ENCODE results near the gene STOX2.

STOX2 gene

GRCh38 chr4:183905081-183905592 is at the start of gene STOX2:
STOX2 (plus strand) TSS chr4:183905307; CDS start chr4:183906791, 1,484 bp downstream.
- peak within 1 kb of the TSS; percentile 42 for H3K4me3 ChIP-seq (ENCODE audit: low read depth, low read length)
- TF ChIP-seq CTCF (IDR thresholded peaks at IDR 0.05; ENCODE audit: low read depth, low read length) = no peak
- in situ Hi-C loops (cut with HindIII; ENCODE audit: low sequenced_read_pairs) = no loop called here
- peak; percentile 40 for DNase-seq (ENCODE audit: low read depth, low spot score)

GRCh38 chr4:183855323-183856190 is 49.5 kb upstream of the STOX2 start:
- H3K4me3 ChIP-seq (ENCODE audit: low read depth, low read length) = no peak overlapping the region
- TF ChIP-seq CTCF (IDR thresholded peaks at IDR 0.05; ENCODE audit: low read depth, low read length) = no peak
- in situ Hi-C loops (cut with HindIII; ENCODE audit: low sequenced_read_pairs) = no loop called here
- DNase-seq (ENCODE audit: low read depth, low spot score) = no peak

- H3K4me3 ChIP-seq (ENCODE audit: low read depth, low read length) = no peak overlapping the region
- DNase-seq (ENCODE audit: low read depth, low spot score) = no peak
- in situ Hi-C loops (cut with HindIII; ENCODE audit: low sequenced_read_pairs) = no loop called here
- no peak for TF ChIP-seq CTCF (IDR thresholded peaks at IDR 0.05; ENCODE audit: low read depth, low read length)
Observed at GRCh38 chr4:183857040-183857439, 48.1 kb upstream of the STOX2 start.

- in situ Hi-C loops (cut with HindIII; ENCODE audit: low sequenced_read_pairs) = no loop called here
- no peak for DNase-seq (ENCODE audit: low read depth, low spot score)
- no peak for TF ChIP-seq CTCF (IDR thresholded peaks at IDR 0.05; ENCODE audit: low read depth, low read length)
- no peak overlapping the region for H3K4me3 ChIP-seq (ENCODE audit: low read depth, low read length)
Observed at GRCh38 chr4:183858011-183858615, 47.0 kb upstream of the STOX2 start.

GRCh38 chr4:183860119-183860518 is 45.0 kb upstream of the STOX2 start:
- H3K4me3 ChIP-seq (ENCODE audit: low read depth, low read length) = no peak overlapping the region
- DNase-seq (ENCODE audit: low read depth, low spot score) = no peak
- TF ChIP-seq CTCF (IDR thresholded peaks at IDR 0.05; ENCODE audit: low read depth, low read length) = no peak
- in situ Hi-C loops (cut with HindIII; ENCODE audit: low sequenced_read_pairs) = no loop called here

GRCh38 chr4:183860731-183861130 is 44.4 kb upstream of the STOX2 start:
- in situ Hi-C loops (cut with HindIII; ENCODE audit: low sequenced_read_pairs) = no loop called here
- no peak for TF ChIP-seq CTCF (IDR thresholded peaks at IDR 0.05; ENCODE audit: low read depth, low read length)
- no peak overlapping the region for H3K4me3 ChIP-seq (ENCODE audit: low read depth, low read length)
- DNase-seq (ENCODE audit: low read depth, low spot score) = no peak

Data from astrocyte of the spinal cord (primary cell).